Measurements from ENCODE around the gene ICA1L.
A peak's percentile ranks its signal among the peaks of the same experiment; 100 is the strongest.
"Not testable (repeated sequence)": the region's sequence is repeated elsewhere in the genome, so short reads cannot be mapped to it uniquely, and the experiment has no call there.

Gene ICA1L

GRCh38 chr2:202871300-202872141, at the start of gene ICA1L:
TSS of gene ICA1L (minus strand) at chr2:202871766. CDS start at chr2:202829009, 42,757 bp downstream.
- DNase-seq: peak in 55 of 58 donors; percentile 11 to 87 (median 61)

DNA sequence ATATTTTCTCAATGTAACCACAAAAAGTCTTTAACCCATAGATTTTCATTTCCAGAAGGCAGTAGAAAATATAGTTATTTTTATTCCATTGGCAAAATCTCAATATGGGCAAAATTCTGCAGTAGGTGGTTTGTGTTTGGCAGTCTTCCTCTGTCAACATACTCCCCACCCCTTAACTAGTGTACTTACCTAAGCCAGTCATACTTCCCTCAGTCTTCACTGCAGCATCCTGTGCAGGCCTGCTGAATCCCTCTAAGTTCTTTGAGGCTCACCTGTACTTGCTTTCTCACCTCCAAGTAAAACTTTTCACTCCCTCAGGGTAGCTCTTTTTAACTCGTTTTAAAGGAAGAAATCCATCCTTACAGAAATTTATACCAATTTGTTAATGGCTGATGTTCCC, 47.3 kb upstream of the ICA1L start:
- no peak for DNase-seq

GRCh38 chr2:202912342-202913201, 41.0 kb upstream of the ICA1L start:
- DNase-seq: not testable (repeated sequence)

DNA sequence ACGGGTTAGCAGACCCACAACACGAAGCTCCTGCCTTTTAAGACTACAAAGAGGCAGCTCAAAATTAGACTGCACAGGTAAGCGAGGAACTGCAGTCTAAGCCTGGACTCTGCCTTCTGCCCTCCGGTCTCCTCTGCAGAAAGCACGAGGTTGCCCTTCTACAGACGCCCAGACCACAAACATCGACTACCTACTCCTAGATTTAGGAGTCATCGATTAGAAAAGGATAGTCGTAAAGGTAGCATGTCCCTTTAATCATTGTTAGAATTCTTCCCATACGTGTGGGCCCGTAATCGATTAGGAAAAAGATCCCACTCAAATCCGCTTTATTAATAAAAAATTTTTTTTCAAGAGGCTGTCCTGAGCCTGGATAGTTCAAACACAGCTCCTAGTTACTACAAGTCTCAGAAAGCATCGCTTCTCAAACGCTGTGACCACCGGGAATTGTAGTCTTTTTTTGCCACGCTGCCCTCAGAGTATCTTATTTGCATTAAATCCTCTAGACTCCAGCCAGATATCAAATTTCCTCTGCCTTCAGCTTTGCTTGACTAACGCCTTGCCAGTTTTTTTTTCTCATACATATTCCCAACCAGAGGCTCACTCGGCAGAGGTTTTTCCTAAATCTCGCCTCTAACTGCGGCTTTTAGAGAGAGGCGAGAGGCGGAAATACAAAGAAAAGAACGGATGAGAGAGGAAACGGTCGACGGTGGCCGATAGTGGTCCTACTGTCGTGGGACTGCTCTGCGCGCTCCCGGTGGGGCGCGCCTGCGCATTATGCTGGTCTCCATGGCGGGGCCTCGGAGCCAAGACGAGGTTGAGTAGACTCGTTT, 40.2 kb upstream of the ICA1L start, which contains the start of the genes CARF and WDR12:
Gene CARF (plus strand): TSS at position 764 of the 830 bp plus-strand sequence. CDS start 29,628 bp downstream, outside the sequence.
Gene WDR12 (minus strand): TSS at position 162 of the 830 bp plus-strand sequence. CDS start 197 bp downstream, outside the sequence.
- DNase-seq: peak in 57 of 58 donors; percentile 41 to 96 (median 88)

GRCh38 chr2:202911203-202911511, 39.6 kb upstream of the ICA1L start:
- DNase-seq: no peak

DNA sequence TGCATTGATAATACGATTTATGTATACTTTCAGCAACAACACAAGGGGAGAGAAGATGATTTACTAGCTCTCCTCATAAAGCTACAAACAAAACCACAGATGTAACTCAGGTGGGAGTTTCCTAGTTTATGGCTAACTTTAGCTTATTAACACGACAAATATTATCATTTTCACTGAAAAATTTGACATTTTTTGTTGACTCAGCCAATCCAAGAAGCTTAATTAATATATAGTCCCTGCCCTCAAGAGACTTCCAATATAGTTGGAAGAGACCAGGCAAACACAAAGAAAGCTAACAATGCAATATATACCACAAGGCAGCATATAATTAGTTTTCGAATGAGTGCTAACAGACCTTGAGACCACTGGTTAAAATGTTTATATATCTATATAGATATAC, 39.1 kb upstream of the ICA1L start:
- DNase-seq: no peak

DNA sequence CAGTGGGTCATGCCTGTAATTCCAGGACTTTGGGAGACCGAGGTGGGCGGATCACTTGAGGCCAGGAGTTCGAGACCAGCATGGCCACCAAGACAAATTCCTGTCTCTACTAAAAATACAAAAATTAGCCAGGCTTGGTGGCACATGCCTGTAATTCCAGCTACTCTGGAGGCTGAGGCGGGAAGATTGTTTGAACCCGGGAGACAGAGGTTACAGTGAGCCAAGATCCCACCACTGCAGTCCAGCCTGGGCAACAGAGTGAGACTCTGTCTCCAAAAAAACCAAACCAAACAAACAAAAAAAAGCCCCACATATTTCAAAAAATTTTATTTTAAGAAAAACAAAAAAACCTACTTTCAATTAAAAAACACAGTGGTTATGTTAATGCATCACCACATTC, 38.7 kb upstream of the ICA1L start:
- not testable (repeated sequence) for DNase-seq

GRCh38 chr2:202909394-202910192, 38.0 kb upstream of the ICA1L start:
- DNase-seq: no peak

- DNase-seq: no peak
These were observed 36.6 kb upstream of the ICA1L start for GRCh38 chr2:202908186-202908585.

- not testable (repeated sequence) for DNase-seq
These were observed 33.9 kb upstream of the ICA1L start for GRCh38 chr2:202905507-202905906.

GRCh38 chr2:202885190-202885589, 13.6 kb upstream of the ICA1L start:
- DNase-seq: no peak

- no peak for DNase-seq
These were observed 12.6 kb upstream of the ICA1L start for GRCh38 chr2:202883987-202884675.

DNA sequence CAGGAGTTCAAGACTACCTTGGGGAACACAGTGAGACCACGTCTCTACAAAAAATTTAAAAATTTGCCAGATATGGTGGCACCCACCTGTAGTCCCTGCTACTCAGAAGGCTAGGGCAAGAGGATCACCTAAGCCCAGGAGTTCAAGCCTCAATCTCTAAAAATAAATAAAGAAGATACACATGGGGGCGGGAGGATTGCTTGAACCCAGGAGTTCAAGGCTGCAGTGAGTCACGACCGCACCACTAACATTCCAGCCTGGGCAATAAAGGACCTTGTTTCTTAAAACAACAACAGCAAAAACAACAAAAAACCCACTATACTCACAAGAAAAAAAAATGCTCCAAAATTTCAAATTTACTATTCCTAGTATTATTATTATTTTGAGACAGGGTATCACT, 10.0 kb upstream of the ICA1L start:
- DNase-seq: no peak

- DNase-seq: no peak
These were observed 6.1 kb upstream of the ICA1L start for GRCh38 chr2:202877699-202878098.

- peak in 57 of 58 donors; percentile 5 to 74 (median 35) for DNase-seq
These were observed 901 bp downstream of the ICA1L start for GRCh38 chr2:202870431-202871299.

GRCh38 chr2:202861987-202862386, 9.6 kb downstream of the ICA1L start:
- no peak for DNase-seq

DNA sequence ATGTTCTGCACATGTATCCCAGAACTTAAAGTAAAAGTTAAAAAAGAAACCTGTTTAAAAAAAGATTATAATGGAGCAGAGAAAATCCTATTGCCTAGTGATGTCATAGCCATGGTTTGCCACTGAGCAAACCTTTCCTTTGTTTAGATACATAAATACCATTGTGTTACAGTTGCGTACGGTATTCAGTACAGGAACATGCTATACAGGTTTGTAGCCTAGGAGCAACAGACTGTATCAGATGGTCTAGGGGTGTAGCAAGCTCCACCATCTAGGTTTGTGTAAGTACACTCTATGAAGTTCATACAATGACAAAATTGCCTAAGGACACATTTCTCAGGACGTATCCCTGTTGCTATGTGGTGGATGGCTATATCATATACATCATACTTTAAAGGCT, 13.0 kb downstream of the ICA1L start:
- DNase-seq: no peak

DNA sequence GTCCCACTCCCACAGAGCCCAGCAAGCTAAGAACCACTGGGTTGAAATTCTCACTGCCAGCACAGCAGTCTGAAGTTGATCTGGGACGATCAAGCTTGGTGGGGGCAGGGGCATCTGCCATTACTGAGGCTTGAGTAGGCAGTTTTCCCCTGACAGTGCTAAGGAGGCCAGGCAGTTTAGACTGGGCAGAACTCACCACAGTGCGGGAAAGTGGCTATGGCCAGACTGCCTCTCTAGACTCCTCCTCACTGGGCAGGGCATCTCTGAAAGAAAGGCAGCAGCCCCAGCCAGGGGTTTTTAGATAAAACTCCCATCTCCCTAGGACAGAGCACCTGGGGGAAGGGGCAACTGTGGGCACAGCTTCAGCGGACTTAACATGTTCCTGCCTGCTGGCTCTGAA, 22.2 kb downstream of the ICA1L start:
- not testable (repeated sequence) for DNase-seq

DNA sequence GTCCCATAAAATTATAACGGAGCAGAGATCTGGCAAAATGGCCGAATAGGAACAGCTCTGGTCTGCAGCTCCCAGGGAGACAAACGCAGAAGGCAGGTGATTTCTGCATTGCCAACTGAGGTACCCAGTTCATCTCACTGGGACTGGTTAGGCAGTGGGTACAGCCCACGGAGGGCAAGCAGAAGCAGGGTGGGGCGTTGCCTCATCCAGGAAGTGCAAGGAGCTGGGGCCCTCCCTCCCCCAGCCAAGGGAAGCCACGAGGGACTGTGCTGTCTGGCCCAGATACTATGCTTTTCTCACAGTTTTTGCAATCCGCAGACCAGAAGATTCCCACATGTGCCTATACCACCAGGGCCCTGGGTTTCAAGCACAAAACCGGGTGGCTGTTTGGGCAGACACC, 22.8 kb downstream of the ICA1L start:
- DNase-seq: no peak

All from anterior cingulate cortex (tissue), 58 donors.